Upper lobe of left lung (tissue), 4 donors: ENCODE results near the gene ORC1.

Source experiments
- EP300 ChIP-seq, 4 donors: sonication (generic); formaldehyde crosslinking; IDR thresholded peaks; one replicate each; pipeline ENCODE4 v1.5.1; 2017; ENCODE audit warnings: antibody characterized with exemption in 4 of 4, control low read depth in 2 of 4
- POLR2AphosphoS5 ChIP-seq, 2 donors: sonication (generic); formaldehyde crosslinking; IDR thresholded peaks; one replicate each; pipeline ENCODE4 v1.5.1; 2017; ENCODE audit warnings: antibody characterized with exemption in 2 of 2
- TF ChIP-seq, protein P1 (sequence below), 6 experiments: fragments of 450-650 bp in 4 of 6; fragments of 200-600 bp in 2 of 6; sonication (generic) in 2 of 6; IDR thresholded peaks; one replicate each; pipeline ENCODE4 v1.5.1; 2016 to 2019; ENCODE audit warnings: antibody characterized with exemption in 6 of 6

DNA sequence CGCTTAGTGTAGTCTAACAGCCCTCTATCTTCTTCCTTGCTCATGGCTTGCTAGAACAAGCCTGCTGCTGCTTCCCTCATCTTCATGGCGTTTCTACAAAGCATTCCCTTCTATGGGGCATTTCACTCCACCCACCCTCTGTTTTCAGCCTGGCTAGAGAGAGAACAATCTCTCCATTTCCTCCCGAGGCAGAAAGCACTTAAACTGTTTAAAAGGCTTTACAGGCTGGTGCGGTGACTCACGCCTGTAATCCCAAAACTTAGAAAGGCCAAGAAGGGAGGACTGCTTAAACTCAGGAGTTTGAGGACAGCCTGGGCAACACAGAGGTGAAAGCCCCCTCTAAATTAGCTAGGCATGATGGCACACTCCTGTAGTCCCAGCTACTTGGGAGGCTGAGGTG lies 17.8 kb downstream of the ORC1 start:
- TF ChIP-seq EP300 (IDR thresholded peaks at IDR 0.05) (no peak), POLR2AphosphoS5 (IDR thresholded peaks at IDR 0.05) (no peak)
- TF ChIP-seq, protein P1, sequence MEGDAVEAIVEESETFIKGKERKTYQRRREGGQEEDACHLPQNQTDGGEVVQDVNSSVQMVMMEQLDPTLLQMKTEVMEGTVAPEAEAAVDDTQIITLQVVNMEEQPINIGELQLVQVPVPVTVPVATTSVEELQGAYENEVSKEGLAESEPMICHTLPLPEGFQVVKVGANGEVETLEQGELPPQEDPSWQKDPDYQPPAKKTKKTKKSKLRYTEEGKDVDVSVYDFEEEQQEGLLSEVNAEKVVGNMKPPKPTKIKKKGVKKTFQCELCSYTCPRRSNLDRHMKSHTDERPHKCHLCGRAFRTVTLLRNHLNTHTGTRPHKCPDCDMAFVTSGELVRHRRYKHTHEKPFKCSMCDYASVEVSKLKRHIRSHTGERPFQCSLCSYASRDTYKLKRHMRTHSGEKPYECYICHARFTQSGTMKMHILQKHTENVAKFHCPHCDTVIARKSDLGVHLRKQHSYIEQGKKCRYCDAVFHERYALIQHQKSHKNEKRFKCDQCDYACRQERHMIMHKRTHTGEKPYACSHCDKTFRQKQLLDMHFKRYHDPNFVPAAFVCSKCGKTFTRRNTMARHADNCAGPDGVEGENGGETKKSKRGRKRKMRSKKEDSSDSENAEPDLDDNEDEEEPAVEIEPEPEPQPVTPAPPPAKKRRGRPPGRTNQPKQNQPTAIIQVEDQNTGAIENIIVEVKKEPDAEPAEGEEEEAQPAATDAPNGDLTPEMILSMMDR (IDR thresholded peaks at IDR 0.05): no peak
